Measurements from ENCODE around the gene RRP15.

DNA sequence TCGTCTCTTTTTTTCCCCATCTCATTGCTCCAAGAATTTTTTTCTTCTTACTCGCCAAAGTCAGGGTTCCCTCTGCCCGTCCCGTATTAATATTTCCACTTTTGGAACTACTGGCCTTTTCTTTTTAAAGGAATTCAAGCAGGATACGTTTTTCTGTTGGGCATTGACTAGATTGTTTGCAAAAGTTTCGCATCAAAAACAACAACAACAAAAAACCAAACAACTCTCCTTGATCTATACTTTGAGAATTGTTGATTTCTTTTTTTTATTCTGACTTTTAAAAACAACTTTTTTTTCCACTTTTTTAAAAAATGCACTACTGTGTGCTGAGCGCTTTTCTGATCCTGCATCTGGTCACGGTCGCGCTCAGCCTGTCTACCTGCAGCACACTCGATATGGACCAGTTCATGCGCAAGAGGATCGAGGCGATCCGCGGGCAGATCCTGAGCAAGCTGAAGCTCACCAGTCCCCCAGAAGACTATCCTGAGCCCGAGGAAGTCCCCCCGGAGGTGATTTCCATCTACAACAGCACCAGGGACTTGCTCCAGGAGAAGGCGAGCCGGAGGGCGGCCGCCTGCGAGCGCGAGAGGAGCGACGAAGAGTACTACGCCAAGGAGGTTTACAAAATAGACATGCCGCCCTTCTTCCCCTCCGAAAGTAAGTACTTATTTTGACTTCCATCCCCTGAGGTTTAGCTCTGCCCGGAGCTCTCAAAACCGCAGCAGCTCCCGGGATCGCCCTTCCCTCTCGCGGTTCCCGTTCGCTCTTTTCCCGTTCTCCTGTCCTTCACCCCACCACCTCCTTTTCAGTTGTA is 61.5 kb downstream of the RRP15 start:
- TF ChIP-seq CTCF (conservative IDR thresholded peaks at IDR 0.05 in 1 of 2, IDR thresholded peaks at IDR 0.05 in 1 of 2; ENCODE audit: extremely low read depth in 1 of 2, insufficient read depth in 1 of 2, low read depth in 1 of 2, low read length in 2 of 2): no peak
- TF ChIP-seq EZH2 (IDR thresholded peaks at IDR 0.05; ENCODE audit: borderline replicate concordance, low read length): no peak

Measured in mammary epithelial cell (primary cell).